NB4 (cell line): ENCODE results near the gene HMG20A.

ENCODE experiments used
- DNase-seq: peaks from one replicate; pipeline ENCODE4 v3.0.0; 2010; ENCODE audit warnings: low read depth
- H3K4me3 ChIP-seq: one replicate; pipeline ENCODE4 v1.5.1; 2011; ENCODE audit warnings: mild to moderate bottlenecking, low read depth, low read length, moderate library complexity
- CTCF ChIP-seq: IDR thresholded peaks from one replicate; pipeline ENCODE4 v1.5.1; 2012; ENCODE audit warnings: low read depth, low read length
- MAX ChIP-seq: IDR thresholded peaks from 2 replicates; pipeline ENCODE4 v1.6.1; 2011; ENCODE audit warnings: low read depth, low read length
- MYC ChIP-seq: IDR thresholded peaks from 2 replicates; pipeline ENCODE4 v1.6.1; 2011; ENCODE audit warnings: low read depth, low read length
- POLR2A ChIP-seq: IDR thresholded peaks from 2 replicates; pipeline ENCODE4 v1.6.1; 2011; ENCODE audit warnings: mild to moderate bottlenecking; ENCODE audit not compliant: insufficient read length; ENCODE audit errors: extremely low read depth

Gene HMG20A

GRCh38 chr15:77391372-77391951, 29.2 kb upstream of the HMG20A start:
- DNase-seq, result no peak
- H3K4me3 ChIP-seq, result no peak overlapping the region

GRCh38 chr15:77392762-77393470, 27.8 kb upstream of the HMG20A start:
- no peak overlapping the region for H3K4me3 ChIP-seq
- no peak for DNase-seq
- TF ChIP-seq MYC, result no peak
- no peak for TF ChIP-seq CTCF
- no peak for TF ChIP-seq MAX
- TF ChIP-seq POLR2A, result no peak

More at GRCh38 chr15:77391372-77391951, 29.2 kb upstream of the HMG20A start:
- TF ChIP-seq MYC (no peak), MAX (no peak), POLR2A (no peak), CTCF (no peak)

GRCh38 chr15:77393471-77393840, 27.2 kb upstream of the HMG20A start:
- DNase-seq, result no peak
- TF ChIP-seq MAX (no peak), CTCF (no peak), POLR2A (no peak), MYC (no peak)
- H3K4me3 ChIP-seq, result no peak overlapping the region

- TF ChIP-seq MAX (no peak), CTCF (no peak), POLR2A (no peak), MYC (no peak)
- DNase-seq, result no peak
- H3K4me3 ChIP-seq, result no peak overlapping the region
These were observed 25.5 kb upstream of the HMG20A start for GRCh38 chr15:77395013-77395774.

GRCh38 chr15:77396692-77397091, 24.0 kb upstream of the HMG20A start:
- H3K4me3 ChIP-seq, result no peak overlapping the region
- no peak for DNase-seq
- TF ChIP-seq POLR2A (no peak), CTCF (no peak), MAX (no peak), MYC (no peak)
